Muscle of back (tissue), 13 donors: ENCODE results near the gene SYNPR. TPM values are rescaled to one million over a fixed set of nuclear protein-coding genes. Genes with fewer than 3 reads are reported as not detected.
"Not testable (repeated sequence)": the region's sequence is repeated elsewhere in the genome, so short reads cannot be mapped to it uniquely, and the experiment has no call there.

Experiments used
- DNase-seq, 3 donors: peaks; one replicate each; pipeline versions ENCODE4 v3.0.0 to v3.0.0-alpha.2; 2013
- long read RNA-seq, 9 donors: transcript quantifications; one replicate each; lab custom pipeline, GENCODE V29; 2026
- polyA plus RNA-seq, 10 donors: library from polyadenylated mRNA; unstranded; fragments of 120-200 nt; gene quantifications; one replicate each; pipeline ENCODE4 v1.2.1, GENCODE V29; 2013; ENCODE audit not compliant: insufficient read length in 10 of 10

SYNPR gene
- polyA plus RNA-seq: under 1 TPM in 1 of 10 donors, not detected in 9; 0.25 TPM
- long read RNA-seq, donor 1: 0 reads
- long read RNA-seq, donor 2: 0 reads
- long read RNA-seq, donor 3: 0 reads
- long read RNA-seq, donor 4: 0 reads
- long read RNA-seq, donor 5: 0 reads
- long read RNA-seq, donor 6: 0 reads
- long read RNA-seq, donor 7: 0 reads
- long read RNA-seq, donor 8: 0 reads
- long read RNA-seq, donor 9: 0 reads

- DNase-seq: no peak
These were observed at the start of gene SYNPR for GRCh38 chr3:63278171-63279004. Gene SYNPR (plus strand): TSS chr3:63278308.

GRCh38 chr3:63228677-63229076 lies 49.4 kb upstream of the SYNPR start:
- DNase-seq: peak in 2 of 3 donors; percentile 10 to 37

GRCh38 chr3:63230146-63230545 lies 48.0 kb upstream of the SYNPR start:
- DNase-seq: no peak

GRCh38 chr3:63231643-63232042 lies 46.5 kb upstream of the SYNPR start:
- DNase-seq: no peak

- peak in 1 of 3 donors; percentile 4 for DNase-seq
These were observed 45.2 kb upstream of the SYNPR start for GRCh38 chr3:63232764-63233396.

- DNase-seq: no peak
These were observed 37.7 kb upstream of the SYNPR start for GRCh38 chr3:63240381-63240902.

- no peak for DNase-seq
These were observed 36.0 kb upstream of the SYNPR start for GRCh38 chr3:63242124-63242523.

- DNase-seq: no peak
These were observed 33.6 kb upstream of the SYNPR start for GRCh38 chr3:63244486-63244885.

GRCh38 chr3:63245726-63246241 lies 32.3 kb upstream of the SYNPR start:
- no peak for DNase-seq

- no peak for DNase-seq
These were observed 30.1 kb upstream of the SYNPR start for GRCh38 chr3:63248015-63248414.

- DNase-seq: no peak
These were observed 26.6 kb upstream of the SYNPR start for GRCh38 chr3:63251499-63251898.

- not testable (repeated sequence) for DNase-seq
These were observed 22.3 kb upstream of the SYNPR start for GRCh38 chr3:63255819-63256218.

- DNase-seq: no peak
These were observed 13.4 kb upstream of the SYNPR start for GRCh38 chr3:63264716-63265115.

- no peak for DNase-seq
These were observed 3.7 kb upstream of the SYNPR start for GRCh38 chr3:63274359-63274758.

GRCh38 chr3:63279005-63279841 lies 1.1 kb downstream of the SYNPR start:
- DNase-seq: peak in 1 of 3 donors; percentile 5

- no peak for DNase-seq
These were observed 9.5 kb downstream of the SYNPR start for GRCh38 chr3:63287610-63288009.

GRCh38 chr3:63290686-63291085 lies 12.6 kb downstream of the SYNPR start:
- no peak for DNase-seq

GRCh38 chr3:63294332-63294731 lies 16.2 kb downstream of the SYNPR start:
- no peak for DNase-seq

- DNase-seq: no peak
These were observed 17.2 kb downstream of the SYNPR start for GRCh38 chr3:63295356-63295755.

GRCh38 chr3:63295806-63296205 lies 17.7 kb downstream of the SYNPR start:
- no peak for DNase-seq

GRCh38 chr3:63296249-63296648 lies 18.1 kb downstream of the SYNPR start:
- DNase-seq: no peak
